Stimulated activated naive CD8-positive, alpha-beta T cell treated with anti-CD3 and anti-CD28 coated beads, Interleukin-15, amount 100 ng/mL, for 72 hours (primary cell): ENCODE results near the gene TMEM238.

Experiments
- ATAC-seq: fragments of 150-1000 bp; cut with Tn5 transposase; 2 replicates; pipeline ENCODE4 v1.10.0; 2021; ENCODE audit warnings: mild to moderate bottlenecking, moderate library complexity
- DNase-seq, 2 donors: peaks; one replicate each; pipeline ENCODE4 v3.0.0; 2021 to 2022
- H3K27ac Mint-ChIP-seq, 2 donors: one replicate each; pipeline ENCODE4 v1.8.0; 2022; ENCODE audit warnings: mild to moderate bottlenecking in 2 of 2, mixed read lengths in 2 of 2, moderate library complexity in 2 of 2
- H3K27me3 Mint-ChIP-seq: one replicate; pipeline ENCODE4 v1.8.0; 2022; ENCODE audit warnings: mixed read lengths
- H3K4me1 Mint-ChIP-seq: one replicate; pipeline ENCODE4 v1.8.0; 2022; ENCODE audit warnings: mild to moderate bottlenecking, mixed read lengths
- H3K4me3 Mint-ChIP-seq, 2 donors: one replicate each; pipeline ENCODE4 v1.8.0; 2022; ENCODE audit warnings: mild to moderate bottlenecking in 2 of 2, mixed read lengths in 2 of 2, moderate library complexity in 1 of 2
- H3K9me3 Mint-ChIP-seq, 2 donors: one replicate each; pipeline ENCODE4 v1.8.0; 2022; ENCODE audit warnings: mixed read lengths in 2 of 2

Gene TMEM238

GRCh38 chr19:55358943-55359908 lies 24.9 kb downstream of the TMEM238 start:
- Mint-ChIP-seq H3K9me3 (no peaks in the 10 kb centered on the region), H3K4me3 (no peak overlapping the region), H3K4me1 (peaks cover 6% of the 10 kb centered on the region), H3K27ac (no peak overlapping the region), H3K27me3 (peaks cover 28% of the 10 kb centered on the region)
- no peak for DNase-seq
- ATAC-seq: no peak

DNA sequence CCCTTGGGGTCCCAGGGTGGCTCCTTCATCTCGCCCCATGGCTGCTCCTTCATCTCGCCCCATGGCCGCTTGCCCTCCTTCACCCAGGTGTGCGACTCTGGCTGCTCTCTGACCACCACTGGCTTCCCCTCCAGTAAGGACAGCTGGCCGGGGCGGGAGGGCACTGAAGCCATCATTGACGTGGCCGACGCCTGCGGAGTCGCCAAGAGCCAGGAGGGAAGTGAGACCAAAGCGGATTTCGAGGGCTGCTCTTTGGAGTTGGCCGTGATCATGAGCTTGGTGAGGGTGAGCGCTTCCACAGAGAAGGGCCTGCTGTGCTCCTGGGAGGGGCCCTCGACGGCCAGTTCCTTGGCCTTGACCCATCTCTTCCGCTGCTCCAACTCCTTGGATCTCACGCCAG lies 25.6 kb downstream of the TMEM238 start:
- Mint-ChIP-seq H3K9me3 (no peaks in the 10 kb centered on the region), H3K27ac (no peak overlapping the region), H3K27me3 (peaks cover 36% of the 10 kb centered on the region), H3K4me1 (peaks cover 14% of the 10 kb centered on the region), H3K4me3 (no peak overlapping the region)
- ATAC-seq (no peak), DNase-seq (no peak)

DNA sequence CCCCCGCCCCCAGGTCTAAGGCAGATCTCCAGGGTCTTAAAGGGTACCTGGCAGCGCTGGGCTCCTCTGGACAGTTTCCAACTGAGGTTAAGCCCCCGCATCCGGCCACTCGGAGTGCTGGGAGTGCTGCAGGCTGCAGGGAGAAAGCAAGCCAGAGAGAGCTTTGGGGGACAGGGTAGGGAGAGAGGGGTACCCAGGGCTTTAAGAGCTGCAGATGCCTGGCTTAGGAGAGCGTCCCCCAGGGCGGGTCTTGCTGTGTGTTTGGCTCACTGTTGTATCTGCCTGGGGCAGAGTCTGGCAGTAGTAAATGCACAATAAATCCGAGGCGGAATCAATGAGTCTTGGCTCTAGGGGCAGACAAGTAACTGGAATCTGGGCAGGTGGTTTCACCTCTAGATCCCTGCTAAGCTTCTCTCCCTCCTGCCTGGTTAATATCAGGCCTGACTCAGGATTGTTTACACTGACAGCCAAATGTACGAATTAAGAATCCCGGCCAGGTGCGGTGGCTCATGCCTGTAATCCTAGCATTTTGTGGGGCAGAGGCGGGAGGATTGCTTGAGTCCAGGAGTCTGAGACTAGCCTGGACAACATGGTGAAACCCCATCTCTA lies 28.8 kb downstream of the TMEM238 start:
- ATAC-seq (no peak), DNase-seq (no peak)
- H3K4me1 Mint-ChIP-seq: peaks cover 39% of the 10 kb centered on the region
- H3K27me3 Mint-ChIP-seq: peaks cover 63% of the 10 kb centered on the region
- no peaks in the 10 kb centered on the region for H3K9me3 Mint-ChIP-seq
- no peak overlapping the region for H3K27ac Mint-ChIP-seq
- no peak overlapping the region for H3K4me3 Mint-ChIP-seq

GRCh38 chr19:55354698-55355212 lies 29.3 kb downstream of the TMEM238 start, which contains the start of gene COX6B2:
Gene COX6B2 (minus strand): TSS chr19:55354719. CDS start chr19:55354521, 198 bp downstream.
- H3K27ac Mint-ChIP-seq: peak within 1 kb of the TSS in 1 of 2 donors; percentile 22
- ATAC-seq: no peak
- no peak for DNase-seq
- H3K9me3 Mint-ChIP-seq: no peaks in the 10 kb centered on the region
- peak within 1 kb of the TSS; percentile 75 to 84 for H3K4me3 Mint-ChIP-seq
- H3K27me3 Mint-ChIP-seq: peaks cover 63% of the 10 kb centered on the region
- H3K4me1 Mint-ChIP-seq: peaks cover 39% of the 10 kb centered on the region

- H3K9me3 Mint-ChIP-seq: no peaks in the 10 kb centered on the region
- peak; percentile 40 to 60 for DNase-seq
- H3K27ac Mint-ChIP-seq: peak overlapping the region in 1 of 2 donors; percentile 22
- H3K4me3 Mint-ChIP-seq: peak overlapping the region; percentile 75 to 84
- peak; percentile 67 for ATAC-seq
- peaks cover 63% of the 10 kb centered on the region for H3K27me3 Mint-ChIP-seq
- peaks cover 39% of the 10 kb centered on the region for H3K4me1 Mint-ChIP-seq
These were observed 30.0 kb downstream of the TMEM238 start for GRCh38 chr19:55353803-55354697.

GRCh38 chr19:55353356-55353802 lies 30.7 kb downstream of the TMEM238 start:
- Mint-ChIP-seq H3K27me3 (peaks cover 63% of the 10 kb centered on the region), H3K4me1 (peaks cover 39% of the 10 kb centered on the region), H3K27ac (peak overlapping the region in 1 of 2 donors; percentile 10), H3K4me3 (peak overlapping the region; percentile 75 to 84), H3K9me3 (no peaks in the 10 kb centered on the region)
- ATAC-seq (peak; percentile 16), DNase-seq (no peak)

- H3K4me3 Mint-ChIP-seq: peak overlapping the region; percentile 75 to 84
- DNase-seq (no peak), ATAC-seq (no peak)
- H3K27me3 Mint-ChIP-seq: peaks cover 62% of the 10 kb centered on the region
- H3K4me1 Mint-ChIP-seq: peaks cover 39% of the 10 kb centered on the region
- H3K9me3 Mint-ChIP-seq: no peaks in the 10 kb centered on the region
- peak overlapping the region in 1 of 2 donors; percentile 74 for H3K27ac Mint-ChIP-seq
These were observed 31.4 kb downstream of the TMEM238 start for GRCh38 chr19:55352549-55353145.

DNA sequence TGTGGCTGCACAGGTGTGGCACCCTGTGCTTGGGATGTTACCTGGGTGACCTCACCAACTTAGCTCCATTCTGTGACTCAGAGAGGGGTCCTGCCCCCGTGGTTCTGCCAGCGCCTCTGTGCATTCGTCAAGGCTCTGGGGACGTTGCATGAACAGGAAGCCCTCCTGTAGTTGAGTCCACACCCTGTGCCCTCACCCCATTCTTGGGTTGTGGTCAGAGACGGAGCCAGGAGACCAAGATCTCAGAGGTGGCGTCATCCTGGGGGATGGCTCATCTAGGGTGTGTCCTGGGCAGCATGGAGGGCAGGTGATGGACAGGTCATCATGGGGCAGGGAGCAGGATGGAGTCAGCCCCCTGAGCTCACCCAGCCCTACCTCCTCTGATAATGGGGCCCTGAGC lies 32.1 kb downstream of the TMEM238 start:
- Mint-ChIP-seq H3K4me3 (no peak overlapping the region), H3K27me3 (peaks cover 56% of the 10 kb centered on the region), H3K27ac (no peak overlapping the region), H3K4me1 (peaks cover 39% of the 10 kb centered on the region), H3K9me3 (no peaks in the 10 kb centered on the region)
- ATAC-seq: no peak
- no peak for DNase-seq

GRCh38 chr19:55350620-55351315 lies 33.3 kb downstream of the TMEM238 start:
- no peak for DNase-seq
- H3K27me3 Mint-ChIP-seq: peaks cover 44% of the 10 kb centered on the region
- ATAC-seq: no peak
- peaks cover 39% of the 10 kb centered on the region for H3K4me1 Mint-ChIP-seq
- H3K9me3 Mint-ChIP-seq: no peaks in the 10 kb centered on the region
- H3K4me3 Mint-ChIP-seq: no peak overlapping the region
- no peak overlapping the region for H3K27ac Mint-ChIP-seq

- Mint-ChIP-seq H3K4me3 (no peak overlapping the region), H3K27me3 (peaks cover 27% of the 10 kb centered on the region), H3K27ac (no peak overlapping the region), H3K9me3 (no peaks in the 10 kb centered on the region), H3K4me1 (peaks cover 31% of the 10 kb centered on the region)
- ATAC-seq (no peak), DNase-seq (no peak)
These were observed 35.6 kb downstream of the TMEM238 start for GRCh38 chr19:55348317-55349034.

DNA sequence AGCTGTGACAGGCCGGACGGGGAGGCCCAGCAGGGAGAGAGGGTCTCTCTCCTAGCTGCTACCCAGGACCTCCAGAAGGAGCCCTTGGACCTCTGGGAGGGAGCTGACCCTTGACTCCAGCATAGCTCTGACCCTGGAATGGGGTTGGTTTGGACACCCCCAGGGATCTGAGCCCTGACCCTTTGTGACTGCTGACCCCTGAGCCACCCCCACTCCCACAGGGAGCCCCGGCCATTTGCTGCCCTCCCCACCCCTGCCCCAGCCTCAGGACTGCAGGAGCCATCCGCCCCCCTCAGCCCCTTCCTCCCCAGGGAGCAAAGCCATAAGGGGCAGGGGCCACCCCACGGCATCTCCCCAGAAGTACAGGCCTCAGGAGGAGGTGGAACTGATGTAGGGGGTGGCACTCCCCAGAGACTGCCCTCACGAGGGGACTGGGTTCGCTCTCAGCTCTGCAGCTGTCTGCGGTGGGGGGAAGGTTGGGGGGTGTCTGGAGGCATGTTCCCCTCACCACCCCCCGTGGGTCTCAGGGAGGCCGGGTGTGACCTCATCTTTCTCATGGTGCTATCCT lies 36.6 kb downstream of the TMEM238 start:
- peak; percentile 26 for ATAC-seq
- Mint-ChIP-seq H3K27me3 (peaks cover 17% of the 10 kb centered on the region), H3K4me3 (no peak overlapping the region), H3K9me3 (no peaks in the 10 kb centered on the region), H3K4me1 (peaks cover 21% of the 10 kb centered on the region), H3K27ac (no peak overlapping the region)
- no peak for DNase-seq

GRCh38 chr19:55346725-55347441 lies 37.2 kb downstream of the TMEM238 start:
- Mint-ChIP-seq H3K27ac (no peak overlapping the region), H3K9me3 (no peaks in the 10 kb centered on the region), H3K4me3 (no peak overlapping the region), H3K4me1 (peaks cover 15% of the 10 kb centered on the region), H3K27me3 (peaks cover 11% of the 10 kb centered on the region)
- DNase-seq: no peak
- ATAC-seq: peak; percentile 43
